IMR-90 (cell line): Measurements from ENCODE around the gene SEPTIN3.

Experiments used
- CTCF ChIP-seq: conservative IDR thresholded peaks from 2 replicates; pipeline ENCODE4 v1.5.1; 2012; ENCODE audit warnings: mild to moderate bottlenecking, low read depth, low read length, improper control_type of control experiment
- POLR2A ChIP-seq: IDR thresholded peaks from 2 replicates; pipeline ENCODE4 v1.6.1; 2012; ENCODE audit warnings: mild to moderate bottlenecking, low read depth, low read length
- SMC3 ChIP-seq: fragments of 150-350 bp; IDR thresholded peaks from 2 replicates; pipeline ENCODE4 v1.6.1; 2016; ENCODE audit warnings: low read depth, mild to moderate bottlenecking, antibody characterized with exemption, low read length, moderate library complexity
- TF ChIP-seq, protein P1 (sequence below): fragments of 150-350 bp; IDR thresholded peaks from 2 replicates; pipeline ENCODE4 v1.6.1; 2017; ENCODE audit warnings: mild to moderate bottlenecking, antibody characterized with exemption, low read length, low read depth

GRCh38 chr22:42001121-42001520 lies 31.9 kb downstream of the SEPTIN3 start:
- TF ChIP-seq POLR2A: no peak
- no peak for TF ChIP-seq SMC3
- TF ChIP-seq, protein P1, sequence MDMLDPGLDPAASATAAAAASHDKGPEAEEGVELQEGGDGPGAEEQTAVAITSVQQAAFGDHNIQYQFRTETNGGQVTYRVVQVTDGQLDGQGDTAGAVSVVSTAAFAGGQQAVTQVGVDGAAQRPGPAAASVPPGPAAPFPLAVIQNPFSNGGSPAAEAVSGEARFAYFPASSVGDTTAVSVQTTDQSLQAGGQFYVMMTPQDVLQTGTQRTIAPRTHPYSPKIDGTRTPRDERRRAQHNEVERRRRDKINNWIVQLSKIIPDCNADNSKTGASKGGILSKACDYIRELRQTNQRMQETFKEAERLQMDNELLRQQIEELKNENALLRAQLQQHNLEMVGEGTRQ: no peak
- no peak for TF ChIP-seq CTCF
